Gastroesophageal sphincter (tissue), 4 donors: Measurements from ENCODE around the gene APOL4. TPM values are rescaled to one million over a fixed set of nuclear protein-coding genes. Genes with fewer than 3 reads are reported as not detected.

Experiments
- ATAC-seq: fragments of 150-250 bp; one replicate; pipeline ENCODE4 v1.9.1; 2016; ENCODE audit warnings: mild to moderate bottlenecking, moderate library complexity
- H3K27ac ChIP-seq, 4 donors: fragments of 200-600 bp; sonication (generic) in 3 of 4; 1 replicate in 3 of 4; 2 replicates in 1 of 4; pipeline ENCODE4 v1.5.1; 2016 to 2019
- H3K27me3 ChIP-seq: fragments of 200-600 bp; sonication (generic); one replicate; pipeline ENCODE4 v1.5.1; 2019
- H3K36me3 ChIP-seq, 2 donors: fragments of 200-600 bp; sonication (generic); one replicate each; pipeline ENCODE4 v1.5.1; 2019; ENCODE audit warnings: control low read depth in 1 of 2
- H3K4me1 ChIP-seq, 3 donors: fragments of 200-600 bp; sonication (generic); 1 replicate in 2 of 3; 2 replicates in 1 of 3; pipeline ENCODE4 v1.5.1; 2016 to 2019; ENCODE audit warnings: control low read depth in 2 of 3
- H3K4me3 ChIP-seq, 2 donors: fragments of 200-600 bp; sonication (generic); one replicate each; pipeline ENCODE4 v1.5.1; 2019; ENCODE audit warnings: mild to moderate bottlenecking in 1 of 2, moderate library complexity in 1 of 2
- H3K9me3 ChIP-seq, 3 donors: fragments of 200-600 bp; sonication (generic); one replicate each; pipeline ENCODE4 v1.5.1; 2017 to 2019; ENCODE audit warnings: control low read depth in 2 of 3
- CTCF ChIP-seq, 4 experiments: fragments of 200-600 bp in 2 of 4; fragments of 450-650 bp in 2 of 4; sonication (generic) in 1 of 4; IDR thresholded peaks; one replicate each; pipeline ENCODE4 v1.5.1; 2017 to 2019; ENCODE audit warnings: antibody characterized with exemption in 4 of 4, mild to moderate bottlenecking in 2 of 4, moderate library complexity in 2 of 4
- EP300 ChIP-seq: sonication (generic); formaldehyde crosslinking; IDR thresholded peaks from one replicate; pipeline ENCODE4 v1.6.1; 2017; ENCODE audit warnings: antibody characterized with exemption, mild to moderate bottlenecking
- POLR2A ChIP-seq, 2 donors: fragments of 450-650 bp; IDR thresholded peaks; one replicate each; pipeline ENCODE4 v1.6.1; 2017; ENCODE audit warnings: antibody characterized with exemption in 2 of 2, mild to moderate bottlenecking in 2 of 2, moderate library complexity in 1 of 2
- POLR2AphosphoS5 ChIP-seq: sonication (generic); formaldehyde crosslinking; IDR thresholded peaks from one replicate; pipeline ENCODE4 v1.6.1; 2017; ENCODE audit warnings: antibody characterized with exemption
- WGBS, 2 donors: methylation state at CpG; one replicate each; pipeline ENCODE4 v1.1.5; 2018; ENCODE audit warnings: low coverage in 1 of 2; 5-methylcytosine and 5-hydroxymethylcytosine counted together
- total RNA-seq, 4 donors: library from RNA; depleted of rRNA; stranded (reverse); fragments of >200 nt; gene quantifications; one replicate each; pipeline ENCODE4 v1.1.0, GENCODE V29; 2016

The APOL4 gene
- total RNA-seq, 4 donors from 2014 or later: 1.1 to 18.8 (median 5.4) TPM

- no peaks in the 10 kb centered on the region for H3K27me3 ChIP-seq
- H3K36me3 ChIP-seq: peaks cover 0 to 3% of the 10 kb centered on the region in 2 donors
- TF ChIP-seq POLR2A (IDR thresholded peaks at IDR 0.05): no peak
- no peak for TF ChIP-seq POLR2AphosphoS5
- H3K4me3 ChIP-seq: peak overlapping the region; percentile 63 to 84
- peaks cover 0 to 63% (median 33%) of the 10 kb centered on the region in 3 donors for H3K4me1 ChIP-seq
- ATAC-seq: peak; percentile 16
- WGBS, 2 donors: 0 to 10% methylated on average over 1 to 4 of the region's 5 CpGs
- peak overlapping the region; percentile 85 to 94 (median 90) for H3K27ac ChIP-seq
- H3K9me3 ChIP-seq: no peaks in the 10 kb centered on the region
Observed at GRCh38 chr22:36238373-36239149, 37.0 kb upstream of the APOL4 start.

- peak overlapping the region; percentile 63 to 84 for H3K4me3 ChIP-seq
- ATAC-seq: no peak
- WGBS, 2 donors: 68 to 94% methylated on average over 3 to 10 of the region's 12 CpGs
- H3K4me1 ChIP-seq: peaks cover 0 to 64% (median 33%) of the 10 kb centered on the region in 3 donors
- no peaks in the 10 kb centered on the region for H3K9me3 ChIP-seq
- TF ChIP-seq EP300: no peak
- TF ChIP-seq CTCF (IDR thresholded peaks at IDR 0.05): no peak
- no peak for TF ChIP-seq POLR2AphosphoS5
- no peak for TF ChIP-seq POLR2A (IDR thresholded peaks at IDR 0.05)
- no peaks in the 10 kb centered on the region for H3K27me3 ChIP-seq
- peaks cover 0 to 12% of the 10 kb centered on the region in 2 donors for H3K36me3 ChIP-seq
- peak overlapping the region; percentile 85 to 94 (median 90) for H3K27ac ChIP-seq
Observed at GRCh38 chr22:36237462-36238372, 36.1 kb upstream of the APOL4 start.

- Histone ChIP-seq H3K27me3 (no peaks in the 10 kb centered on the region), H3K4me3 (peak overlapping the region in 1 of 2 donors; percentile 63), H3K36me3 (peaks cover 0 to 22% of the 10 kb centered on the region in 2 donors), H3K9me3 (no peaks in the 10 kb centered on the region), H3K4me1 (peaks cover 0 to 64% (median 33%) of the 10 kb centered on the region in 3 donors), H3K27ac (peak overlapping the region in 3 of 4 donors; percentile 85 to 94 (median 89))
- 64 to 78% methylated on average over 3 to 11 of the region's 14 CpGs for WGBS, 2 donors
- TF ChIP-seq POLR2A (IDR thresholded peaks at IDR 0.05): no peak
- TF ChIP-seq CTCF (IDR thresholded peaks at IDR 0.05): no peak
- no peak for TF ChIP-seq POLR2AphosphoS5
- no peak for TF ChIP-seq EP300
- no peak for ATAC-seq
Observed at GRCh38 chr22:36236388-36237319, 35.0 kb upstream of the APOL4 start.

GRCh38 chr22:36235585-36235984 lies 34.0 kb upstream of the APOL4 start:
- no peaks in the 10 kb centered on the region for H3K9me3 ChIP-seq
- H3K4me1 ChIP-seq: peaks cover 0 to 64% (median 33%) of the 10 kb centered on the region in 3 donors
- TF ChIP-seq CTCF (IDR thresholded peaks at IDR 0.05) (no peak), POLR2A (IDR thresholded peaks at IDR 0.05) (no peak), EP300 (no peak), POLR2AphosphoS5 (no peak)
- H3K4me3 ChIP-seq: no peak overlapping the region
- H3K27ac ChIP-seq: no peak overlapping the region
- peaks cover 0 to 33% of the 10 kb centered on the region in 2 donors for H3K36me3 ChIP-seq
- WGBS, 2 donors: 74 to 78% methylated on average over 3 of the region's 3 CpGs
- ATAC-seq: no peak
- no peaks in the 10 kb centered on the region for H3K27me3 ChIP-seq
